Natural killer cell (primary cell): ENCODE measurements around the gene OXTR. TPM values are rescaled to one million over a fixed set of nuclear protein-coding genes. Genes with fewer than 3 reads are reported as not detected.

Experiments used
- ATAC-seq, 3 donors: fragments of 150-1000 bp in 2 of 3; fragments of 200-7000 bp in 1 of 3; cut with Tn5 transposase; 1 replicate in 1 of 3; 2 replicates in 2 of 3; pipeline ENCODE4 v1.10.0; 2021; ENCODE audit warnings: mild to moderate bottlenecking in 2 of 3, moderate library complexity in 2 of 3
- DNase-seq, 2 donors: peaks; one replicate each; pipeline versions ENCODE4 v3.0.0 to v3.0.0-alpha.2; 2013 to 2021; ENCODE audit warnings: mixed read lengths in 1 of 2
- H3K27ac ChIP-seq: one replicate; pipeline ENCODE4 v1.5.1; 2013; ENCODE audit warnings: mild to moderate bottlenecking, low read length
- H3K27me3 ChIP-seq: one replicate; pipeline ENCODE4 v1.6.1; 2013; ENCODE audit warnings: low read length; ENCODE audit not compliant: control insufficient read depth, insufficient read depth
- H3K36me3 ChIP-seq: one replicate; pipeline ENCODE4 v1.6.1; 2013; ENCODE audit warnings: low read length; ENCODE audit not compliant: control insufficient read depth, insufficient read depth
- H3K4me1 ChIP-seq: one replicate; pipeline ENCODE4 v1.6.1; 2013; ENCODE audit warnings: low read length; ENCODE audit not compliant: control insufficient read depth, insufficient read depth
- H3K4me3 ChIP-seq: one replicate; pipeline ENCODE4 v1.5.1; 2013; ENCODE audit warnings: low read length
- H3K9me3 ChIP-seq: one replicate; pipeline ENCODE4 v1.6.1; 2013; ENCODE audit warnings: low read length; ENCODE audit not compliant: control insufficient read depth, insufficient read depth
- H3K27ac Mint-ChIP-seq, 2 donors: one replicate each; pipeline ENCODE4 v1.8.0; 2022; ENCODE audit warnings: mild to moderate bottlenecking in 2 of 2, mixed read lengths in 2 of 2, moderate library complexity in 1 of 2
- H3K27me3 Mint-ChIP-seq, 2 donors: one replicate each; pipeline ENCODE4 v1.8.0; 2022; ENCODE audit warnings: low read depth in 2 of 2, mixed read lengths in 2 of 2
- H3K36me3 Mint-ChIP-seq: one replicate; pipeline ENCODE4 v1.8.0; 2022; ENCODE audit warnings: mixed read lengths
- H3K4me1 Mint-ChIP-seq, 2 donors: one replicate each; pipeline ENCODE4 v1.8.0; 2022; ENCODE audit warnings: mixed read lengths in 2 of 2
- H3K4me3 Mint-ChIP-seq: one replicate; pipeline ENCODE4 v1.8.0; 2022; ENCODE audit warnings: mild to moderate bottlenecking, moderate library complexity, mixed read lengths
- H3K9me3 Mint-ChIP-seq, 2 donors: one replicate each; pipeline ENCODE4 v1.8.0; 2022; ENCODE audit warnings: mixed read lengths in 2 of 2
- WGBS: methylation state at CpG from one replicate; pipeline ENCODE4 v1.1.7; 2013; ENCODE audit warnings: missing lambda C conversion rate; ENCODE audit not compliant: insufficient coverage; 5-methylcytosine and 5-hydroxymethylcytosine counted together
- intact Hi-C: fragments of 100-400 bp; cut with micrococcal nuclease; formaldehyde crosslinking; loops from one replicate; pipeline ENCODE4 v1.14.2; 2022
- total RNA-seq, 4 donors: library from RNA; stranded (reverse); fragments of 120-200 nt in 1 of 4; gene quantifications; one replicate each; pipeline versions ENCODE4 v1.2.3 to v1.2.4, GENCODE V29; 2013 to 2022
- TF ChIP-seq, protein P1 (sequence below): fragments of 200-600 bp; IDR thresholded peaks from one replicate; pipeline ENCODE4 v1.8.0; 2022; ENCODE audit warnings: antibody characterized with exemption

Gene OXTR
- total RNA-seq, 3 donors from 2014 or later (not counting 1 experiment from before 2014, with no cell fraction given): 0.14 to 0.33 (median 0.16) TPM

GRCh38 chr3:8712045-8712907 lies 57.1 kb downstream of the OXTR start:
- Mint-ChIP-seq H3K9me3 (no peaks in the 10 kb centered on the region), H3K4me1 (no peaks in the 10 kb centered on the region), H3K4me3 (no peak overlapping the region), H3K27ac (no peak overlapping the region), H3K36me3 (no peaks in the 10 kb centered on the region), H3K27me3 (no peaks in the 10 kb centered on the region)
- ATAC-seq: no peak
- Histone ChIP-seq H3K27ac (no peak overlapping the region), H3K36me3 (no peaks in the 10 kb centered on the region), H3K4me1 (no peaks in the 10 kb centered on the region), H3K27me3 (no peaks in the 10 kb centered on the region), H3K9me3 (no peaks in the 10 kb centered on the region), H3K4me3 (no peak overlapping the region)
- intact Hi-C loops: no loop called here
- DNase-seq: no peak
- 68% methylated on average over 8 of the region's 9 CpGs for WGBS
- TF ChIP-seq, protein P1, sequence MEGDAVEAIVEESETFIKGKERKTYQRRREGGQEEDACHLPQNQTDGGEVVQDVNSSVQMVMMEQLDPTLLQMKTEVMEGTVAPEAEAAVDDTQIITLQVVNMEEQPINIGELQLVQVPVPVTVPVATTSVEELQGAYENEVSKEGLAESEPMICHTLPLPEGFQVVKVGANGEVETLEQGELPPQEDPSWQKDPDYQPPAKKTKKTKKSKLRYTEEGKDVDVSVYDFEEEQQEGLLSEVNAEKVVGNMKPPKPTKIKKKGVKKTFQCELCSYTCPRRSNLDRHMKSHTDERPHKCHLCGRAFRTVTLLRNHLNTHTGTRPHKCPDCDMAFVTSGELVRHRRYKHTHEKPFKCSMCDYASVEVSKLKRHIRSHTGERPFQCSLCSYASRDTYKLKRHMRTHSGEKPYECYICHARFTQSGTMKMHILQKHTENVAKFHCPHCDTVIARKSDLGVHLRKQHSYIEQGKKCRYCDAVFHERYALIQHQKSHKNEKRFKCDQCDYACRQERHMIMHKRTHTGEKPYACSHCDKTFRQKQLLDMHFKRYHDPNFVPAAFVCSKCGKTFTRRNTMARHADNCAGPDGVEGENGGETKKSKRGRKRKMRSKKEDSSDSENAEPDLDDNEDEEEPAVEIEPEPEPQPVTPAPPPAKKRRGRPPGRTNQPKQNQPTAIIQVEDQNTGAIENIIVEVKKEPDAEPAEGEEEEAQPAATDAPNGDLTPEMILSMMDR: no peak

- TF ChIP-seq, protein P1: no peak
- no peaks in the 10 kb centered on the region for H3K36me3 Mint-ChIP-seq
- no peak for ATAC-seq
Measured at GRCh38 chr3:8709801-8710507, 59.5 kb downstream of the OXTR start.

GRCh38 chr3:8709287-8709686 lies 60.1 kb downstream of the OXTR start:
- ATAC-seq (no peak), DNase-seq (no peak)
- TF ChIP-seq, protein P1: no peak
- H3K36me3 Mint-ChIP-seq: no peaks in the 10 kb centered on the region
- Histone ChIP-seq H3K27me3 (no peaks in the 10 kb centered on the region), H3K4me3 (no peak overlapping the region), H3K27ac (no peak overlapping the region), H3K36me3 (no peaks in the 10 kb centered on the region), H3K4me1 (no peaks in the 10 kb centered on the region), H3K9me3 (peaks cover 8% of the 10 kb centered on the region)
- no peaks in the 10 kb centered on the region for H3K9me3 Mint-ChIP-seq
- H3K27me3 Mint-ChIP-seq: no peaks in the 10 kb centered on the region
- no peak overlapping the region for H3K4me3 Mint-ChIP-seq
- no peak overlapping the region for H3K27ac Mint-ChIP-seq
- 76% methylated on average over 5 of the region's 5 CpGs for WGBS
- intact Hi-C loops: no loop called here
- H3K4me1 Mint-ChIP-seq: no peaks in the 10 kb centered on the region

More at GRCh38 chr3:8709801-8710507, 59.5 kb downstream of the OXTR start:
- H3K9me3 ChIP-seq: peaks cover 8% of the 10 kb centered on the region
- no peaks in the 10 kb centered on the region for H3K4me1 ChIP-seq
- no peak overlapping the region for H3K4me3 ChIP-seq
- intact Hi-C loops: no loop called here
- no peak overlapping the region for H3K27ac Mint-ChIP-seq
- no peaks in the 10 kb centered on the region for H3K9me3 Mint-ChIP-seq
- no peaks in the 10 kb centered on the region for H3K36me3 ChIP-seq
- H3K4me3 Mint-ChIP-seq: no peak overlapping the region
- 85% methylated on average over 7 of the region's 8 CpGs for WGBS
- H3K27me3 Mint-ChIP-seq: no peaks in the 10 kb centered on the region
- H3K4me1 Mint-ChIP-seq: no peaks in the 10 kb centered on the region
- no peak for DNase-seq
- H3K27me3 ChIP-seq: no peaks in the 10 kb centered on the region
- no peak overlapping the region for H3K27ac ChIP-seq
